Activated CD8-positive, alpha-beta T cell treated with anti-CD3 and anti-CD28 coated beads for 36 hours (primary cell): Measurements from ENCODE around the gene KRTAP2-2. TPM values are rescaled to one million over a fixed set of nuclear protein-coding genes. Genes with fewer than 3 reads are reported as not detected.
"Not testable (repeated sequence)": the region's sequence is repeated elsewhere in the genome, so short reads cannot be mapped to it uniquely, and the experiment has no call there.

ENCODE experiments used
- ATAC-seq: fragments of 200-7000 bp; cut with Tn5 transposase; one replicate; pipeline ENCODE4 v1.10.0; 2021; ENCODE audit warnings: mild to moderate bottlenecking, moderate library complexity
- CTCF ChIA-PET: fragments of 350-600 bp; sonication (Branson Sonifier 250); formaldehyde crosslinking; loops from one replicate; lab custom pipeline; 2021; ENCODE audit warnings: antibody characterized with exemption; lab: Charles Lee
- POLR2A ChIA-PET: fragments of 350-600 bp; sonication (Branson Sonifier 250); formaldehyde crosslinking; loops from one replicate; lab custom pipeline; 2021; ENCODE audit warnings: antibody characterized with exemption; lab: Charles Lee
- DNase-seq: peaks from one replicate; pipeline ENCODE4 v3.0.0-alpha.2; 2020
- H3K27ac Mint-ChIP-seq: one replicate; pipeline ENCODE4 v1.8.0; 2021; ENCODE audit warnings: mild to moderate bottlenecking, mixed read lengths
- H3K27me3 Mint-ChIP-seq: one replicate; pipeline ENCODE4 v1.8.0; 2021; ENCODE audit warnings: mixed read lengths
- H3K36me3 Mint-ChIP-seq: one replicate; pipeline ENCODE4 v1.8.0; 2021; ENCODE audit warnings: low read depth, mixed read lengths
- H3K4me1 Mint-ChIP-seq: one replicate; pipeline ENCODE4 v1.8.0; 2021; ENCODE audit warnings: low read depth, mixed read lengths
- H3K4me3 Mint-ChIP-seq: one replicate; pipeline ENCODE4 v1.8.0; 2021; ENCODE audit warnings: mild to moderate bottlenecking, moderate library complexity, mixed read lengths
- H3K9me3 Mint-ChIP-seq: one replicate; pipeline ENCODE4 v1.8.0; 2021; ENCODE audit warnings: mixed read lengths
- CTCF ChIP-seq: fragments of 200-600 bp; IDR thresholded peaks from one replicate; pipeline ENCODE4 v1.8.0; 2022; ENCODE audit warnings: antibody characterized with exemption, mild to moderate bottlenecking
- intact Hi-C: fragments of 100-400 bp; cut with micrococcal nuclease; formaldehyde crosslinking; loops from one replicate; pipeline ENCODE4 v1.10.0; 2022
- total RNA-seq, 2 experiments: library from RNA; stranded (reverse); gene quantifications; one replicate each; pipeline ENCODE4 v1.2.3, GENCODE V29; 2021

KRTAP2-2 gene
- total RNA-seq, 2 experiments from 2014 or later: not detected

- POLR2A ChIA-PET: no interaction called here
- DNase-seq (no peak), ATAC-seq (no peak)
- H3K27me3 Mint-ChIP-seq: peaks cover 12% of the 10 kb centered on the region
- TF ChIP-seq CTCF: no peak
- H3K9me3 Mint-ChIP-seq: no peaks in the 10 kb centered on the region
- intact Hi-C loops: no loop called here
- CTCF ChIA-PET: no interaction called here
- H3K4me3 Mint-ChIP-seq: no peak overlapping the region
- no peak overlapping the region for H3K27ac Mint-ChIP-seq
- H3K4me1 Mint-ChIP-seq: no peaks in the 10 kb centered on the region
- no peaks in the 10 kb centered on the region for H3K36me3 Mint-ChIP-seq
These were observed 2.5 kb downstream of the KRTAP2-2 start for GRCh38 chr17:41052566-41052965.

- ChIA-PET CTCF (no interaction called here), POLR2A (no interaction called here)
- peaks cover 16% of the 10 kb centered on the region for H3K27me3 Mint-ChIP-seq
- no peak for TF ChIP-seq CTCF
- H3K9me3 Mint-ChIP-seq: no peaks in the 10 kb centered on the region
- no peak for ATAC-seq
- intact Hi-C loops: no loop called here
- H3K27ac Mint-ChIP-seq: no peak overlapping the region
- no peak for DNase-seq
- H3K36me3 Mint-ChIP-seq: no peaks in the 10 kb centered on the region
- peaks cover 2% of the 10 kb centered on the region for H3K4me1 Mint-ChIP-seq
- no peak overlapping the region for H3K4me3 Mint-ChIP-seq
These were observed 5.9 kb downstream of the KRTAP2-2 start for GRCh38 chr17:41049110-41049509.

GRCh38 chr17:41048441-41048840 lies 6.6 kb downstream of the KRTAP2-2 start:
- no peak for TF ChIP-seq CTCF
- ChIA-PET CTCF (no interaction called here), POLR2A (no interaction called here)
- no peak overlapping the region for H3K4me3 Mint-ChIP-seq
- no peaks in the 10 kb centered on the region for H3K36me3 Mint-ChIP-seq
- intact Hi-C loops: no loop called here
- H3K27ac Mint-ChIP-seq: no peak overlapping the region
- ATAC-seq: no peak
- H3K9me3 Mint-ChIP-seq: peaks cover 3% of the 10 kb centered on the region
- no peak for DNase-seq
- peaks cover 3% of the 10 kb centered on the region for H3K4me1 Mint-ChIP-seq
- H3K27me3 Mint-ChIP-seq: peaks cover 13% of the 10 kb centered on the region

- H3K27me3 Mint-ChIP-seq: peaks cover 13% of the 10 kb centered on the region
These were observed 8.1 kb downstream of the KRTAP2-2 start, which contains the start of gene KRTAP2-1 for GRCh38 chr17:41046735-41047465. TSS of gene KRTAP2-1 (minus strand) at chr17:41047316. CDS start at chr17:41047267, 49 bp downstream.

GRCh38 chr17:41042953-41043352 lies 12.1 kb downstream of the KRTAP2-2 start:
- Mint-ChIP-seq H3K27ac (no peak overlapping the region), H3K36me3 (no peaks in the 10 kb centered on the region), H3K4me1 (peaks cover 3% of the 10 kb centered on the region), H3K4me3 (no peak overlapping the region), H3K27me3 (peaks cover 13% of the 10 kb centered on the region), H3K9me3 (peaks cover 6% of the 10 kb centered on the region)
- TF ChIP-seq CTCF: no peak
- POLR2A ChIA-PET: no interaction called here
- DNase-seq: no peak
- intact Hi-C loops: no loop called here
- no peak for ATAC-seq
- CTCF ChIA-PET: no interaction called here

More at GRCh38 chr17:41046735-41047465, 8.1 kb downstream of the KRTAP2-2 start, which contains the start of gene KRTAP2-1:
- H3K4me3 Mint-ChIP-seq, DNase-seq, H3K4me1 Mint-ChIP-seq, POLR2A ChIA-PET, ATAC-seq, intact Hi-C loops, H3K36me3 Mint-ChIP-seq, CTCF ChIA-PET, H3K27ac Mint-ChIP-seq, H3K9me3 Mint-ChIP-seq: not testable (repeated sequence)

- intact Hi-C loops, CTCF ChIA-PET, DNase-seq, POLR2A ChIA-PET, H3K36me3 Mint-ChIP-seq, H3K4me1 Mint-ChIP-seq, H3K9me3 Mint-ChIP-seq, H3K27me3 Mint-ChIP-seq, H3K4me3 Mint-ChIP-seq, H3K27ac Mint-ChIP-seq, ATAC-seq: not testable (repeated sequence)
These were observed 14.1 kb downstream of the KRTAP2-2 start, which contains the start of gene KRTAP1-1 for GRCh38 chr17:41040783-41041571. TSS of gene KRTAP1-1 (minus strand) at chr17:41041450. CDS start at chr17:41041397, 53 bp downstream.
